PC-9 (cell line): Measurements from ENCODE around the gene USF2. TPM values are rescaled to one million over a fixed set of nuclear protein-coding genes. Genes with fewer than 3 reads are reported as not detected.

ENCODE experiments used
- BruUV-seq: library from RNA; stranded (reverse); fragments of 400-500 nt; replicated peaks from 2 replicates; lab custom pipeline; 2021; lab: Mats Ljungman, UMichigan
- CTCF ChIA-PET: fragments of 300-600 bp; sonication (Branson Sonifier 250); formaldehyde crosslinking; loops from one replicate; lab custom pipeline; 2022; ENCODE audit warnings: antibody characterized with exemption; lab: Charles Lee
- POLR2A ChIA-PET: fragments of 300-600 bp; sonication (Branson Sonifier 250); formaldehyde crosslinking; loops from one replicate; lab custom pipeline; 2022; ENCODE audit warnings: antibody characterized with exemption; ENCODE audit not compliant: unreplicated experiment; lab: Charles Lee
- DNase-seq, 2 experiments: peaks; one replicate each; pipeline versions ENCODE4 v3.0.0 to v3.0.0-alpha.2; 2015 to 2022; ENCODE audit warnings: mixed read lengths in 1 of 2
- H2AFZ ChIP-seq: fragments of 200-600 bp; sonication (generic); 2 replicates; pipeline ENCODE4 v1.8.1; 2017; ENCODE audit warnings: antibody characterized with exemption
- H3F3A ChIP-seq: fragments of 200-600 bp; sonication (generic); 2 replicates; pipeline ENCODE4 v1.8.1; 2017; ENCODE audit warnings: antibody characterized with exemption, mild to moderate bottlenecking, low read depth; ENCODE audit not compliant: insufficient read depth
- H3K27ac ChIP-seq: fragments of 200-600 bp; sonication (generic); 2 replicates; pipeline ENCODE4 v1.6.1; 2016; ENCODE audit warnings: mixed run types
- H3K27me3 ChIP-seq: fragments of 200-600 bp; sonication (generic); 2 replicates; pipeline ENCODE4 v1.6.1; 2016; ENCODE audit warnings: low read depth, mixed run types; ENCODE audit not compliant: insufficient read depth
- H3K36me3 ChIP-seq: fragments of 200-600 bp; sonication (generic); 2 replicates; pipeline ENCODE4 v1.6.1; 2016; ENCODE audit warnings: low read depth, mixed run types
- H3K4me1 ChIP-seq: fragments of 200-600 bp; sonication (generic); replicated peaks from 2 replicates; pipeline ENCODE4 v1.6.1; 2016; ENCODE audit warnings: mixed run types; ENCODE audit not compliant: insufficient read depth
- H3K4me2 ChIP-seq: fragments of 200-600 bp; sonication (generic); 2 replicates; pipeline ENCODE4 v1.6.1; 2017; ENCODE audit warnings: mixed run types
- H3K4me3 ChIP-seq: fragments of 200-600 bp; sonication (generic); 2 replicates; pipeline ENCODE4 v1.6.1; 2016; ENCODE audit warnings: mixed run types
- H3K79me2 ChIP-seq: fragments of 200-600 bp; sonication (generic); 2 replicates; pipeline ENCODE4 v1.6.1; 2017; ENCODE audit warnings: low read depth, mixed run types
- H3K9me2 ChIP-seq: fragments of 200-600 bp; sonication (generic); 2 replicates; pipeline ENCODE4 v1.8.1; 2017; ENCODE audit warnings: mild to moderate bottlenecking; ENCODE audit not compliant: insufficient read depth
- H3K9me3 ChIP-seq: fragments of 200-600 bp; sonication (generic); 2 replicates; pipeline ENCODE4 v1.8.1; 2016; ENCODE audit warnings: low read depth; ENCODE audit not compliant: insufficient read depth
- H4K20me1 ChIP-seq: fragments of 200-600 bp; sonication (generic); 2 replicates; pipeline ENCODE4 v1.8.1; 2017; ENCODE audit not compliant: insufficient read depth
- EZH2 ChIP-seq: fragments of 200-600 bp; sonication (generic); IDR thresholded peaks from 2 replicates; pipeline ENCODE4 v1.8.0; 2017; ENCODE audit warnings: antibody characterized with exemption, low read depth
- intact Hi-C: fragments of 100-400 bp; cut with micrococcal nuclease; formaldehyde crosslinking; loops from one replicate; pipeline ENCODE4 v1.10.0; 2022; ENCODE audit not compliant: unreplicated experiment
- total RNA-seq: library from RNA; stranded (reverse); gene quantifications from 2 replicates; pipeline ENCODE4 v1.2.3, GENCODE V29; 2021
- TF ChIP-seq, protein P1 (sequence below): fragments of 200-600 bp; sonication (generic); conservative IDR thresholded peaks from 2 replicates; pipeline ENCODE4 v1.6.1; 2017; ENCODE audit warnings: mixed run types, antibody characterized with exemption, mild to moderate bottlenecking, moderate library complexity

The USF2 gene
- total RNA-seq, 1 experiment from 2014 or later, result 98.2 TPM

DNA sequence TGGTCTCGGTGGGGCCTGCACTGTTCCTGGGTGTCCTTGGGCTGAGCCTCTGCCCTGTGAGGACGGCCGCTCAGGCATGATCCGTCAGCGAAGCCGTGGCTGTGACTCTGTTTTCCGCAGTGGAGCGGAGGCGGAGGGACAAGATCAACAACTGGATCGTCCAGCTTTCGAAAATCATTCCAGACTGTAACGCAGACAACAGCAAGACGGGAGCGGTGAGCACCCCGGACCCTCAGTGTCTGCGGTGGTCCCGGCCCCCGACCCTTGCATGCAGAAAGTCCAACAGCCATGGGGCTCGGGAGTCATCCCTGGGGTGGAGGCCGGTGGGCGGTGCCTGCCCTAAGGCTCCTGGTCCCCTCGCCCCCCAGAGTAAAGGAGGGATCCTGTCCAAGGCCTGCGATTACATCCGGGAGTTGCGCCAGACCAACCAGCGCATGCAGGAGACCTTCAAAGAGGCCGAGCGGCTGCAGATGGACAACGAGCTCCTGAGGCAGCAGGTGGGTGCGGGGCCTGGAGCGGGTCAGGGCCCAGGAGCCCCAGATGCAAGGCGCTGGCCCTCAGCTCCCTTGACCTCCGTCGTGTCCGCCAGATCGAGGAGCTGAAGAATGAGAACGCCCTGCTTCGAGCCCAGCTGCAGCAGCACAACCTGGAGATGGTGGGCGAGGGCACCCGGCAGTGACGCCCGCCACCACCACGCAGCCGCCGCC lies 10.0 kb downstream of the USF2 start:
- intact Hi-C loops, result no loop called here
- Histone ChIP-seq H3K4me2 (no peak overlapping the region), H3K27ac (no peak overlapping the region), H3K4me3 (no peak overlapping the region), H3K36me3 (peaks cover 4% of the 10 kb centered on the region; the same call in 1 of the 2 replicates), H4K20me1 (no peaks in the 10 kb centered on the region; the same call in 1 of the 2 replicates), H3K27me3 (no peaks in the 10 kb centered on the region), H2AFZ (no peak overlapping the region), H3K9me2 (no peaks in the 10 kb centered on the region), H3F3A (peaks cover 7% of the 10 kb centered on the region; the same call in 1 of the 2 replicates), H3K79me2 (no peaks in the 10 kb centered on the region), H3K9me3 (no peaks in the 10 kb centered on the region), H3K4me1 (no peaks in the 10 kb centered on the region)
- TSS peak; percentile 18 for BruUV-seq
- DNase-seq, result no peak
- TF ChIP-seq, protein P1, sequence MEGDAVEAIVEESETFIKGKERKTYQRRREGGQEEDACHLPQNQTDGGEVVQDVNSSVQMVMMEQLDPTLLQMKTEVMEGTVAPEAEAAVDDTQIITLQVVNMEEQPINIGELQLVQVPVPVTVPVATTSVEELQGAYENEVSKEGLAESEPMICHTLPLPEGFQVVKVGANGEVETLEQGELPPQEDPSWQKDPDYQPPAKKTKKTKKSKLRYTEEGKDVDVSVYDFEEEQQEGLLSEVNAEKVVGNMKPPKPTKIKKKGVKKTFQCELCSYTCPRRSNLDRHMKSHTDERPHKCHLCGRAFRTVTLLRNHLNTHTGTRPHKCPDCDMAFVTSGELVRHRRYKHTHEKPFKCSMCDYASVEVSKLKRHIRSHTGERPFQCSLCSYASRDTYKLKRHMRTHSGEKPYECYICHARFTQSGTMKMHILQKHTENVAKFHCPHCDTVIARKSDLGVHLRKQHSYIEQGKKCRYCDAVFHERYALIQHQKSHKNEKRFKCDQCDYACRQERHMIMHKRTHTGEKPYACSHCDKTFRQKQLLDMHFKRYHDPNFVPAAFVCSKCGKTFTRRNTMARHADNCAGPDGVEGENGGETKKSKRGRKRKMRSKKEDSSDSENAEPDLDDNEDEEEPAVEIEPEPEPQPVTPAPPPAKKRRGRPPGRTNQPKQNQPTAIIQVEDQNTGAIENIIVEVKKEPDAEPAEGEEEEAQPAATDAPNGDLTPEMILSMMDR, result no peak
- TF ChIP-seq EZH2, result no peak
- ChIA-PET POLR2A (no interaction called here), CTCF (no interaction called here)

DNA sequence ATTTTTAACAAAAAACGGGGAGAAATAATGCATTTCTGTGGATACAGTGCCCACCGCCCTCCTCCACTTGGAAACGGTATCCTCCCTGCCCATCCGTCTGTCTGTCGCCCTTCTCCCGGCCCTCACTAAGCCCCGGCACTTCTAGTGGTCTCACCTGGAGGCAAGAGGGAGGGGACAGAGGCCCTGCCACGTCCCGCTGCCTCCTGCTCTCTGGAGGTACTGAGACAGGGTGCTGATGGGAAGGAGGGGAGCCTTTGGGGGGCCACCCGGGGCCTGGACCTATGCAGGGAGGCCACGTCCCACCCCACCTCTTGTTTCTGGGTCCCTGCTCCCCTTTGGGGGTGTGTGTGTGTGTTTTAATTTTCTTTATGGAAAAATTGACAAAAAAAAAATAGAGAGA lies 10.6 kb downstream of the USF2 start:
- Histone ChIP-seq H3K9me2 (no peaks in the 10 kb centered on the region), H3F3A (peaks cover 7% of the 10 kb centered on the region; the same call in 1 of the 2 replicates), H3K27ac (no peak overlapping the region), H2AFZ (no peak overlapping the region), H3K36me3 (peaks cover 4% of the 10 kb centered on the region; the same call in 1 of the 2 replicates), H3K4me2 (no peak overlapping the region), H3K4me1 (no peaks in the 10 kb centered on the region), H4K20me1 (no peaks in the 10 kb centered on the region; the same call in 1 of the 2 replicates), H3K27me3 (no peaks in the 10 kb centered on the region), H3K4me3 (no peak overlapping the region), H3K9me3 (no peaks in the 10 kb centered on the region), H3K79me2 (no peaks in the 10 kb centered on the region)
- intact Hi-C loops, result no loop called here
- ChIA-PET CTCF (no interaction called here), POLR2A (no interaction called here)
- TF ChIP-seq EZH2, result no peak
- TF ChIP-seq, protein P1, result no peak
- no peak for DNase-seq
- no TSS peak for BruUV-seq

DNA sequence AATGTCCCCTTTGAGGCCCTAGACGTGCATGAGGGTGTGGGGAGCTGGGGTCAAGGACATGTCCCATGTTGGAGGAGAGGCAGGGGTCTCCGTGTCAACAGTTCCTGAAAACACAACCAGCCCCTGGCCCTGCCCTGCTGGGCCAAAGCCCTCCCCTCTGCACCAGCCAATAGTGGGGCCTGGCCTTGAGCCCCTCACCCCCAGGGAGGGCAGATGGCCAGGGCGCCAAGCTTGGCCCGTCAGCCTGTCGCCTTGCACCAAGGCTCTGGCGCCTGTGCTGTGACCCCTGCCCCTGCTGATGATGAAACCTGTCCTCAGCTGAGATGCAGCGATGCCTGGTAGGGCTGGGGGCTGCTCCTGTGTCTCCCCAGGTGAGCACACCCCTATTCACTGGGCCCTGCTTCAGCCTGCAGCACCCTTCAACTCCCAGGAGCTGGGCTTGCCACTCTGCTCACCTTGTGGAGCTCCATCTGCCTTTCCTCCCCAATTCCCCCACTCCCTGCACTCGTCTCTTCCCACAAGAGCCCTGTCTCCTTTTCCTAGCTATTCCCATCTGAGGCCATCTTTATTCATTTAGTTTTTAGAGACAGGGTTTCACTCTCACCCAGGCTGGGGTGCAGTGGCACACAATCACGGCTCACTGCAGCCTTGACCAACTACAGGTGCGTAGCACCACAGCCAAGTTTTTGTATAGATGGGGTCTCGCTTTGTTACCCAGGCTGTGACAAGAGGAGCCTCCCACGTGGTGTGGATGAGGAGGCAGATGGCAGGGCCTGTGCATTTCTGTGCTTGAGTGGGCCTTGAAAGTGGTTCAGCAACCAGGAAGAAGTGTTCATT lies 11.4 kb downstream of the USF2 start:
- BruUV-seq, result no TSS peak
- CTCF ChIA-PET, result no interaction called here

More for the DNA sequence above, 11.4 kb downstream of the USF2 start:
- intact Hi-C loops, result no loop called here
- Histone ChIP-seq H2AFZ (no peak overlapping the region), H3K9me3 (no peaks in the 10 kb centered on the region), H3K36me3 (peaks cover 4% of the 10 kb centered on the region; the same call in 1 of the 2 replicates), H3K4me1 (no peaks in the 10 kb centered on the region), H3F3A (peaks cover 10% of the 10 kb centered on the region; the same call in 1 of the 2 replicates), H4K20me1 (no peaks in the 10 kb centered on the region; the same call in 1 of the 2 replicates), H3K4me3 (no peak overlapping the region), H3K9me2 (no peaks in the 10 kb centered on the region), H3K27me3 (no peaks in the 10 kb centered on the region), H3K4me2 (no peak overlapping the region), H3K27ac (no peak overlapping the region), H3K79me2 (no peaks in the 10 kb centered on the region)
- TF ChIP-seq, protein P1, result no peak
- no peak for TF ChIP-seq EZH2
- no peak for DNase-seq
- POLR2A ChIA-PET, result no interaction called here
